SHP77 (cell line): ENCODE measurements around the gene FADS1.

Experiments used
- DNase-seq, 2 experiments: peaks; one replicate each; lab custom pipeline; 2025; lab: John Stamatoyannopoulos, UW

FADS1 gene

DNA sequence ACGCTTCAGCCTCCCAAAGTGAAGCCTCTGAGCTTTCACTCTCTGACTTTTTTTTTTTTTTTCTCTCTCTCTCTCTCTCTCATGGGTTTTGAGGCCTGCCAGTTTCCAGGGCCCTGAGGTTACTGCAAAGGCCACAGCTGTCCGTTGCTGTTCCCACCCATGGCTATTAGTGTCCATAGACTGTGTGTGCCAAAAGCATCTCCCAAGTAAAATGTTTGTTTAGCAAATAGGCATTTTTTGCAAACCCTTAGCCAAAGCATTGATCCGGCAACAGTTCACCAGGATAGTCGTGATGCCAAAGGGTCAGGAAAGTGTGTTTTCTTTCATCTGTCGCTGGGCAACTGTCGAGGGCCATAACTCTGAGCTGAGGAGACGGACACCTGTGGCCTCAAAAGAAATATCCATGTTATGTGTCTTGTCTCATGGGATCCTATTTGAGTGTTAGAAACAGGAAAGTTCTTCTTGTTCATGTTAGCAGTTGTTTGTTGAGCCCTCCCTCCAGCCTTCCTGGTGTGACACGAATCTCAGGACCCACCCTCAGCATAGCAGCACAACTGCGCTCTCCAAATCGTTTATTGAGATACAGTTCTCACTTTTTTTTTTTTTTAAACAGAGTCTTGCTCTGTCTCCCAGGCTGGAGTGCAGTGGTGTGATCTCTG is 29.7 kb upstream of the FADS1 start:
- no peak for DNase-seq

- no peak for DNase-seq
These were observed 28.2 kb upstream of the FADS1 start for GRCh38 chr11:61844909-61845565.

- no peak for DNase-seq
These were observed 25.7 kb upstream of the FADS1 start for GRCh38 chr11:61842528-61842820.

DNA sequence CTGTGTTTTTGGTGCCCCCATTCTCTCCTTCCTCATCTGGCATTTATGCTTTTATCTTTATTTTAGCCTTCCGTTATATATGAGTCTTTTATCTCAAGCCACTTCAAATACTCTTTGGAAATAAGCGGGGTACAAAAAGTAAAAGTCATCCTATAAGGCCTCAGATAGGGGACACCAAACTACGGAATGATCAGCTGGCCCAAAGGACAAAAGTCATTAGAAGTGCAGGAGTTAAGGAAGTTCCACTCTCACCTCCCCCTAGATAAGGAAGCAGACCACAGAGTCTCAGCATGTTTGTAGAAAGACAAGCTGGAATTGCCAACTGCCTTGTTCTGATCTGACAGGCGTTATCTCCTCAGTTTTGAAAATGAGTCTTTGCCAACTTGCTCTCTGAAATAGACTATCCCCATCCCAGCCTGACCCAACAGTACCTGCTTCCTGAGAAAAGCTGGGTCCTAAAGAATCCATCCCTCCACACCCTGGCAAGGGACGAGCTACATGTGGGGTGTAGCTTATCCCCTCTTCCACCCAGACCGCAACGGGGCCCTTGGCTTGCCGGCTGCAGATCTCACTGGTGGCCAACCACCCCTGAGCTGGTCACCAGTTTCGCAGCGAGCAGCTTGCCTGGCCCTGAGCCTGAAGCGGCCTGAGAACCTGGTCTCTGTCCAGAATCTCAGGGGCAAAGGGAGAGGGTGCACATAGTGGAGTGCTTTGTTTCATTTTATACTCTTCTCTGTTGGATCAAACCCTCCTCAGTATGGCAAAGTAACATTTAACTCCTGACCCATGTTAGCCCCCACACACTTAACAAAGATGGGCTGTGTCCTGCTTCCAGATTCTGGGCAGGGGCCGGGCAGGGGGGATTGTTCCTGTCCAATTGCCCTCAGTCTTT is 25.1 kb upstream of the FADS1 start:
- no peak for DNase-seq

- DNase-seq: no peak
These were observed 23.6 kb upstream of the FADS1 start for GRCh38 chr11:61840371-61840770.

GRCh38 chr11:61839742-61840141 is 22.9 kb upstream of the FADS1 start:
- DNase-seq: no peak

DNA sequence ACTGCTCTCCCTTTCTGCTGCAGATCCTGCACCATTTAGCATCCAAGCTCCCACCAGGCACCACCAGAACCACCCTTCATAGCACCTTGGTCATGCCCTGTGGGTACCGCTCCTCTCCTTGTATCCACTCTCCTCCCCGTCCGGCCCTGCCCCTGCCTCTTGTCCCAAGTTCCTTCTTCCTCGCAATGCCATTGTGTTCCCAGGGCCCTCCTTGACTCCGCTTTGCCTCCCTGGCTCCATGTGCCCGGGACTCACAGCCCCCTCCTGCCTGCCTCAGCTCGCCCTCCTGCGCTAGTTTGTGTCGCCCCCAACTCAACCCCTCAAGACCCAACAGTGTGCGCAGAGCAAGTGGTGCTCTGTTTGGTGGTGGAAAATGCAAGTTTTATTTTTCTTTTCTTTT is 22.1 kb upstream of the FADS1 start:
- no peak for DNase-seq

DNA sequence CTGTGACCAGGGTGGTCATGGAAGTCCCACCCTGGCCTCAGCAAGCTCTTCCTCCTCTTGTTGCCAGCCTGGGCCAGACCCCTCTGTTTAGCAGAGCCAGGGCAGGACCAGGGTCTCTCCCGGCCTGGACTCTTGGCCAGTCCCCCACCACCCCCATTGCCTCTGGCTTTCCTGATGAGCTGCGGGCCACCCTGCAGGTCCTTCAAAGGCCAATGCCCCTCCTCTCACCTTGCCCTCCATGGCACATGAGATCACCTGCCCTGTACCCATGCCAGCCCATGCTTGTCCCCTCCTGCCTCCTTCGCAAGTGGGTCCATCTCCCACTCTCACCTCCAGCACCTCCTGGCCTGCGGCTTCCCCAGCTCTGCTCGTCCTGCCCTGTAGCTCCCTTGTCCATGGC is 21.7 kb upstream of the FADS1 start:
- DNase-seq: no peak

DNA sequence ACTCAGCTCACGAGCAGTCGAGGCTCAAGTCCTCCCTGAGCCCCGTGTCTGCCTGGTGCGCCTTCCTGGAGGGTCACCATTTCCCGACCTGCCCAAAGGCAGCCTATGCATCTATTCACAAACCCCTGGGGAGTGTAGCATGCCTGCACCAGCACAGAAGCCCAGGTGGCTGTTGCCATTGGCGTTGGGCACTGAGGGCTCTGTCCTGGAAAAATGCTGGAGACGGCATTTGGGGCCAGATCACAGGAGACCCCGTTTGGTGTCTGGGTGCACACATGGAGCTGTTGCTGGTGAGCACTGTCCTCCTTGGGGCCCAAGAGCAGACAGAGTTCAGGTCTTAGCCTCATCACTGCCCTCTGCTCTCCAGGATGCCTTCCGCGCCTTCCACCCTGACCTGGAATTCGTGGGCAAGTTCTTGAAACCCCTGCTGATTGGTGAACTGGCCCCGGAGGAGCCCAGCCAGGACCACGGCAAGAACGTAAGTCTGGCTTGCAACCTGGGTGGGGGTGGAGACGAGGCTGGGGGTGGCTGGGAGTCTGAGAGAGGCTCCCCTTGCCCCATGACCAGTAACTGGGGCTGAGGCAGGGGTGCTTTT is 20.7 kb upstream of the FADS1 start:
- DNase-seq: no peak

DNA sequence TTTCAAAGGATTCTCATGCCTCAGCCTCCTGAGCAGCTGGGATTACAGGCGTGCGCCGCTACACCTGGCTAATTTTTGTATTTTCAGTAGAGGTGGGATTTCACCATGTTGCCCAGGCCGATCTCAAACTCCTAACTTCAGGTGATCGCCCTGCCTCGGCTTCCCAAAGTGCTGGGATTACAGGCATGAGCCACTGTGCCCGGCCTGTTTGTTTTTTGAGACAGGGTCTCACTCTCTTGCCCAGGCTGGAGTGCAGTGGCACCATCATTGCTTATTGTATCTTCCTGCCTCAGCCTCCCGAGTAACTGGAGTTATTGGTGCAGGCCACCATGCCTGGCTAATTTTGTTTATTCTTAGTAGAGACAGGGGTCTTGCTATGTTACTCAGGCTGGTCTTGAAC is 19.4 kb upstream of the FADS1 start:
- no peak for DNase-seq

GRCh38 chr11:61834278-61835048 is 17.7 kb upstream of the FADS1 start:
- peak in 1 of 2 experiments; percentile 44 for DNase-seq

DNA sequence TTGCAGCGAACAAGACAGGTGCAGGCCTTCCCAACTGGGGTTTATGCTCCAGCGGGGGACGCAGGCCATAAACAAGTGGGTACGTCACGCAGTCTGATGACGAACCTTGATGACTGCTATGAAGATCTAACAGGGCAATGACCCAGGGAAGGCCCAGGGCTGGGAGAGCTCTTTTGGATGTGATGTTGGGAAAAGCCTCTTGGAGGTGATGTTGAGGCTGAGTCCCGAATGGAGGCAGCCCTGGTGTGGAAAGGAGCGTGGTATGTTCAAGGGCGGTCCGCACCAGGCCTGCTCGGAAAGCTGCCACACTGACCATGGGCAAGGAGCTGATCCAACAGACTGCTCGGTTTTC is 17.1 kb upstream of the FADS1 start:
- no peak for DNase-seq

GRCh38 chr11:61833471-61833870 is 16.7 kb upstream of the FADS1 start:
- no peak for DNase-seq

DNA sequence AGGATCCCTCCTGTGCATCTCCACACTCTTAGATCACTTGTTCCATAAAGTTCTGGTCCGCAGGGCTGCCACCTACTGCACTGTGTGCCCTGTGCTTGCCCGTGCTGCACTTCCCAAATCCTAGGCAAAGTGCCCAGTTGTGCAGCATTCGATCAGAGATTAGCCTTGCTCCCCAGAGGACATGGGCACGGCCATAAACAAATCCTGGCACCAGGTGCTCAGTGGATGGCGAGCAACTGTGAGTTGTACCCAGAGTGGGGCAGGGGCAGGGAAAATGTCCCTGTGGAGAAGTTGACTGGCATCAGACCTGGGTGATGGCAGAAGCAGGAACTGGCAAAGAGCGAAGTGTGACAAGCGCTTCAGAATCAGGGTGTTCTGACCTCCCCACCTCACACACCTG is 16.0 kb upstream of the FADS1 start:
- no peak for DNase-seq

DNA sequence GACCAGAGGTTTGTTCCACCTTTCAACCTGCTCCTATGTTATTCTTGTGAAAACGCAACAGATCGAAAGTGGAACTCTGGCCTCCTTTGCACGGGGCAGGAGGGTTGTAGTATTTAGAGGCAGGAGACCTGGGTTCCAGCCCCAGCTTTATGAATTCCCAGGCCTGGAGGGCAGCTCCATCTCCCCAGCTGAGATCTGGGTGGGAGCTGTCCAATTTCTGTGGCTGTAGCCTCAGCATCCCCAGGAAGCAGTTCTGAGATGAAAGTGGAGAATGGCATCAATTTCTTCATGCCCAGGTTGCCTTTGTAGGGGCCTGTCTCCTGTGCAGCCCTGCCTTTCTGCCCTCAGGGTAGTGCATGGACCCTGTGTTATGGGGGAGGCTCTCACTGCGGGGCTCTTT is 15.4 kb upstream of the FADS1 start:
- DNase-seq: no peak

GRCh38 chr11:61830237-61831105 is 13.7 kb upstream of the FADS1 start:
- no peak for DNase-seq

- no peak for DNase-seq
These were observed 13.0 kb upstream of the FADS1 start for GRCh38 chr11:61829806-61830205.

DNA sequence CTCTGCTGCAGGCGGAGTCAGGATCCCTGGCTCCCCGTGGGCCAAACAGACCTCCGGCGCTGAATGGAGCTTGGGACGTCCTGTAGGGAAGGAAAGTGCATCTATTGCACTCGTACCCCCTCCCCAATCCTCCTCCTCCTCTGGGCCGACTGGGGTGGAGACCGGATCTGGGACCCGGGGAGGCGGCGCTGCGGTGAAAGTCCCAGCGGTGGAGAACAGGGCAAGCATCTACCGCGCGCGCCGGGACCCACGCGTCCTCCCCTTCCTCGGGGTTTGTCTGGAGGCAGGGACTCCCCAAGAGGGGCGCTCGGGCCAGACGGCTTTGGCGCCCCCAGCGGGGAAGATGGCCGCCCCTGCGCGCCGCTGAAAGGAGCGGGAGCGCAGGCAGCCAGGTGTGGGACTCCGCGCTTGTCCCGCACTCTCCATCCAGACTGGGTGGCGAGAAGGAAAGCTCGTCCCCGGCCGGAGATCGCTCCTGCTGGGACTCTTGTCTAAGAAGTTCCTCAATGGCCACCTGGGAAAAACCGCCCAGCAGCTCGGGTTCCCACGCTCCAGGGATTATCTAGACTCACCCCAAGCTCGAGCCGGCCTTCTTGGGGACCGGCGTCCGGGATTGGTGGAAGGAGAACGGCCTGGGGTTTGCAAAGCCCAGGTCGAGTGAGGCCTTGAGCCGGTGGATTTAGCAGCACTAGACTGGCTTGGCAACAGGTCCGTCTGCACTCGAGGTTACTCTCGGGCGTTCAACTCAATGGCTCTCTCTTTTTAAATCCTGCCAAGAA is 12.0 kb upstream of the FADS1 start:
- peak in 1 of 2 experiments; percentile 15 for DNase-seq

- no peak for DNase-seq
These were observed 11.5 kb upstream of the FADS1 start for GRCh38 chr11:61828379-61828628.

DNA sequence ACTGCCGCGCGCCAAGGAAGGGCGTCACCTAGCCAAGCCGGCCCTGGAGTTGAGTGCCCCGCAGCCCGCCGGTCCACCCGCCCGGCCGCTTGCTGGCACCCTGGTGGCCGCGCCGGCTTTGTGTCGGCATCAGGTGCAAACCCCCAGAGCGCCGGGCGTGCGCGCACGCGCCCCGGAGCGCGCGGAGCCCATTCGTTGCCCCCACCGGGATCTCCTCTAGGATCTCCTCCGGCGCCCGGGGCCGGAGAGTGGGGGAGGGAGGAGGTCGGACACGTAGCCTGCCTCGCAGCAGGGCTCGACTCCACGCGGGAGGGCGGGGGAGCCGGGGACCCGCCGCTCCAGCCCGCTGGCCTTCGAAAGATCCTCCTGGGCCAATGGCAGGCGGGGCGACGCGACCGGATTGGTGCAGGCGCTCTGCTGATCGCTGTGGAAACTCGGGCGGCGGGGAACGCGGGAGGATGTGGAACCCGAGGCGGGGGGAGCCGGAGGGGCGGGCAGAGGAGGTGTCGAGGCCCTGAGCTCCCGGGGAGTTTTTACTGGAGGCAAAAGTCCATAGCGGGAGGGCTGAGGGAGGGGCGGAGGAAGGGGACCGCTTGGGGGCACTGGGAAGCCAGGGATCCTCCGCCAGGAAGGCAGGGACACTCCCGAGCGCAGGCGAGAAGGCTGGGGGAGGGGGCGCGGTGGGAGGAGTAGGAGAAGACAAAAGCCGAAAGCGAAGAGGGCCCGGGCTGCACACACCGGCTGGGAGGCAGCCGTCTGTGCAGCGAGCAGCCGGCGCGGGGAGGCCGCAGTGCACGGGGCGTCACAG is 11.0 kb upstream of the FADS1 start, which contains the start of gene FADS2:
TSS of gene FADS2 (plus strand) at position 730 of the 808 bp plus-strand sequence. CDS start 91 bp downstream, outside the sequence.
- DNase-seq: peak; percentile 93 to 97
